ENCODE data around the gene MIPEP.

DNA sequence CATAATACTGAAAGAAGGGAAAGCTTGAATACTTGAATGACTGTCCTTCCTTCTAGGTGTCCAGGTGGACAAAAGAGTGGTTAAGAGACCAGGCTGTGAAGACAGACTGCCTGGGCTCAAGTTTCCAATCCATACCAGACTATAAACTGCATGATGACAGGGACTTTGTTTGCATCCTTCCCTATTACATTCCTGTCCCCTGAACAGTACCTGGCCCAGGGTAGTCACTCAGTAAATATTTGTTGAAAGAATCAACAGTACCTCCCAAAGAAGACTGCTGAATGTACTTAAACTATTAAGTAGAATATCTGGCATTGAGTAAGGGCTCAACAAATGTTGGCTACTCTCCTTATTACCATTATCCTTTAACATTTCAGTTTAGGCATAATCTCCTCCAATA, 29.7 kb downstream of the MIPEP start:
- no peak for TF ChIP-seq RNF2 (IDR thresholded peaks at IDR 0.05; ENCODE audit: borderline replicate concordance, low read depth)
- TF ChIP-seq, protein P1, sequence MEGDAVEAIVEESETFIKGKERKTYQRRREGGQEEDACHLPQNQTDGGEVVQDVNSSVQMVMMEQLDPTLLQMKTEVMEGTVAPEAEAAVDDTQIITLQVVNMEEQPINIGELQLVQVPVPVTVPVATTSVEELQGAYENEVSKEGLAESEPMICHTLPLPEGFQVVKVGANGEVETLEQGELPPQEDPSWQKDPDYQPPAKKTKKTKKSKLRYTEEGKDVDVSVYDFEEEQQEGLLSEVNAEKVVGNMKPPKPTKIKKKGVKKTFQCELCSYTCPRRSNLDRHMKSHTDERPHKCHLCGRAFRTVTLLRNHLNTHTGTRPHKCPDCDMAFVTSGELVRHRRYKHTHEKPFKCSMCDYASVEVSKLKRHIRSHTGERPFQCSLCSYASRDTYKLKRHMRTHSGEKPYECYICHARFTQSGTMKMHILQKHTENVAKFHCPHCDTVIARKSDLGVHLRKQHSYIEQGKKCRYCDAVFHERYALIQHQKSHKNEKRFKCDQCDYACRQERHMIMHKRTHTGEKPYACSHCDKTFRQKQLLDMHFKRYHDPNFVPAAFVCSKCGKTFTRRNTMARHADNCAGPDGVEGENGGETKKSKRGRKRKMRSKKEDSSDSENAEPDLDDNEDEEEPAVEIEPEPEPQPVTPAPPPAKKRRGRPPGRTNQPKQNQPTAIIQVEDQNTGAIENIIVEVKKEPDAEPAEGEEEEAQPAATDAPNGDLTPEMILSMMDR (IDR thresholded peaks at IDR 0.05) = no peak
- no peak for TF ChIP-seq CHD2 (IDR thresholded peaks at IDR 0.05; ENCODE audit: low read length, partially characterized antibody)
- TF ChIP-seq ESRRA (IDR thresholded peaks at IDR 0.05; ENCODE audit: borderline replicate concordance, low read length) = no peak
